ENCODE measurements around the gene ACSM5. TPM values are rescaled to one million over a fixed set of nuclear protein-coding genes. Genes with fewer than 3 reads are reported as not detected.
A peak's percentile ranks its signal among the peaks of the same experiment; 100 is the strongest.
"Not testable (repeated sequence)": the region's sequence is repeated elsewhere in the genome, so short reads cannot be mapped to it uniquely, and the experiment has no call there.

The ACSM5 gene
- total RNA-seq, 1 donor from 2014 or later: 0.12 TPM

GRCh38 chr16:20441191-20441590 is 31.9 kb downstream of the ACSM5 start:
- TF ChIP-seq, protein P1, sequence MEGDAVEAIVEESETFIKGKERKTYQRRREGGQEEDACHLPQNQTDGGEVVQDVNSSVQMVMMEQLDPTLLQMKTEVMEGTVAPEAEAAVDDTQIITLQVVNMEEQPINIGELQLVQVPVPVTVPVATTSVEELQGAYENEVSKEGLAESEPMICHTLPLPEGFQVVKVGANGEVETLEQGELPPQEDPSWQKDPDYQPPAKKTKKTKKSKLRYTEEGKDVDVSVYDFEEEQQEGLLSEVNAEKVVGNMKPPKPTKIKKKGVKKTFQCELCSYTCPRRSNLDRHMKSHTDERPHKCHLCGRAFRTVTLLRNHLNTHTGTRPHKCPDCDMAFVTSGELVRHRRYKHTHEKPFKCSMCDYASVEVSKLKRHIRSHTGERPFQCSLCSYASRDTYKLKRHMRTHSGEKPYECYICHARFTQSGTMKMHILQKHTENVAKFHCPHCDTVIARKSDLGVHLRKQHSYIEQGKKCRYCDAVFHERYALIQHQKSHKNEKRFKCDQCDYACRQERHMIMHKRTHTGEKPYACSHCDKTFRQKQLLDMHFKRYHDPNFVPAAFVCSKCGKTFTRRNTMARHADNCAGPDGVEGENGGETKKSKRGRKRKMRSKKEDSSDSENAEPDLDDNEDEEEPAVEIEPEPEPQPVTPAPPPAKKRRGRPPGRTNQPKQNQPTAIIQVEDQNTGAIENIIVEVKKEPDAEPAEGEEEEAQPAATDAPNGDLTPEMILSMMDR (conservative IDR thresholded peaks at IDR 0.05; ENCODE audit: low read depth, low read length): no peak
- DNase-seq (ENCODE audit: low read depth): no peak
- no peak overlapping the region for H3K4me3 ChIP-seq (ENCODE audit: low read depth, low read length)

DNA sequence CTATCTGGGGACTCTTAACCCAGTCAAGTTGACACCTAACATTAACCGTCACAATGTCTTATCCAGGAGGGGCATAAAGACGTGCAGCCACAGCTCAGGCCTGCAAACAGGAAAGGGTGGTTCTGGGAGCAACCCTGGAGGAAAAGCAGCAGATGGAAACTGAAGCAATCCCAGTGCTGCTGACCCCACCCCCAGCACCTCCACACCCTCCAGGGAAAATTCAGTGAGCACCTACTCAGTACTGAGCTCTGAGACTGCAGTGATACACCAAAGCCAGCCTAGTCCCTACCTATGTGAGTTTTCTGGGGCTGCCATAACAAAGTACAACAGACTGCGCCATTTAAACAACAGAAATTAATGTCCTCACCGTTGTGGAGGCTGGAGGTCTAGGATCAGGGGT is 32.5 kb downstream of the ACSM5 start:
- not testable (repeated sequence) for DNase-seq (ENCODE audit: low read depth); H3K4me3 ChIP-seq (ENCODE audit: low read depth, low read length)

DNA sequence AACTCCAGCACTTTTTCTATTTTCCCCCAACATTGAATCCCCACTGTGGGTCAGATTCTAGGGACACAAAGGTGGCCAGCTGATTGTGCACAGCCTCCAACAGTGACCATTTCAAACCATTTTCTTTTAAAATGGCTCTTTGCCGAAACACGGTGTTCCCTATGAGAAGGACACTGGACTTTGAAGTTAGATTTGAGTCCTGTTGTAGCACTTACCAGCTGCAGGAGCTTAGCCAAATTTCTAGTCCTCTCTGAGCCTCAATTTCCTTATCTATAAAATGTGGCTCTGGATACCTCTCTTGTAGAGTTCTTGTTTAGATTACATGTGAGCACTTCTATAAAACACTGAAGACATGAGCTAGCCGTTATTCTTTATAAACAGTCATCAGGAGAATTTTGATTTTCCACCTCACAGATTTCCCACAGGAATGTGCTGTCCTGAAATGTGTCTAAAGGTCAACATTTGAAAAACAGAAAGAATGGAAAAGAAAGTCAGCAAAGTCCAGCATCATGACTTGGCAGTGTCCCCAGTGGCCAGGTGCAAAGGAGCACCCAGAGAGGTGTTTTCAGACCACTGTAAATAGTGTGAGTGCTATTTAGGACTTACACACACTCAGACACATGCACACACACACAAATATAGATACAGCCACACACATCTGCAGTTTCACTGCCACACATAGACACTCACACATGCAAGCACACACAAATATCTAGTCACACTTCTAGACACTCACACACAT is 37.5 kb downstream of the ACSM5 start:
- not testable (repeated sequence) for DNase-seq (ENCODE audit: low read depth); H3K4me3 ChIP-seq (ENCODE audit: low read depth, low read length)

DNA sequence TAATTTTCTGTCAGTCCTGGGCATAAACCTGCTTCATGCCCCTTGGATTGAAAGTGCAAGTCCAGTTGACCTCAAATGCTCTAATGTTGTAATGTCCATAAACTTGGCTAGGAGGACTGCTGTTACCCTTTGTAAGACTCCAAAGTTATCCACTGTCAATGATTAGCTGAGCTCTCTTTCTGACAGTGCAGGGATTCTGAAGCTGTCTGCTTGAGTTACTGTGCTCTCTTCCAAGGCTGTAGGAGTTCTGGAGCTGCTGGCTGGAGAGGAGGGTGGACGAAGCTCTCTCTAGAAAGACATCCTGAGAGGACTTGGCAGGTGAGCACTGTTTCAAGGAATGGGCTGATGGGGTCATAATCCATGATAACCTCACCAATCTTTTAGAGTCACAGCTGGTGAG is 42.0 kb downstream of the ACSM5 start, which contains the start of gene ACSM2A:
ACSM2A (plus strand) TSS at position 158 of the 400 bp plus-strand sequence. CDS start 8,594 bp downstream, outside the sequence.
- DNase-seq (ENCODE audit: low read depth): not testable (repeated sequence)
- peak within 1 kb of the TSS; percentile 33 for H3K4me3 ChIP-seq (ENCODE audit: low read depth, low read length)

- not testable (repeated sequence) for H3K4me3 ChIP-seq (ENCODE audit: low read depth, low read length); DNase-seq (ENCODE audit: low read depth)
These were observed 44.3 kb downstream of the ACSM5 start for GRCh38 chr16:20453633-20454032.

DNA sequence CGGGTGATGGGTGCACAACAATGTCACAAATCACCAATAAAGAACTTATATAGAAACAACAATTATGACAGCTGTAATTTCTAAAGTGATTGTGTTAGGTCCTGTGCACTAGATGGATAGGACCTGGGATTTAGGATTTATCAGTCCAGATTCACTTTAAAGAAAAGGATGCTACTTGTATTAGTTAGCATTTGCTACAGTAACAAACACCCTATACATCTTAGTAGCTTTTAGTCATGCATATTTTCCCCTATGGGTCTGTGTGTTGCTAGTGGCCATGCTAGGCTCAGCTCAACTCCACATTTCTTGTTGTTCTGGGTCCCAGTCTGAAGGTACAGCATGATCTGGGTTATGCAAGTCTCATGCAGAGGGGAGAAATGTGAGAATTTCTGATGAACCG is 49.9 kb downstream of the ACSM5 start:
- H3K4me3 ChIP-seq (ENCODE audit: low read depth, low read length); DNase-seq (ENCODE audit: low read depth): not testable (repeated sequence)

GRCh38 chr16:20460313-20460712 is 51.0 kb downstream of the ACSM5 start:
- DNase-seq (ENCODE audit: low read depth); H3K4me3 ChIP-seq (ENCODE audit: low read depth, low read length): not testable (repeated sequence)

GRCh38 chr16:20468954-20469353 is 59.6 kb downstream of the ACSM5 start:
- not testable (repeated sequence) for H3K4me3 ChIP-seq (ENCODE audit: low read depth, low read length); DNase-seq (ENCODE audit: low read depth)

DNA sequence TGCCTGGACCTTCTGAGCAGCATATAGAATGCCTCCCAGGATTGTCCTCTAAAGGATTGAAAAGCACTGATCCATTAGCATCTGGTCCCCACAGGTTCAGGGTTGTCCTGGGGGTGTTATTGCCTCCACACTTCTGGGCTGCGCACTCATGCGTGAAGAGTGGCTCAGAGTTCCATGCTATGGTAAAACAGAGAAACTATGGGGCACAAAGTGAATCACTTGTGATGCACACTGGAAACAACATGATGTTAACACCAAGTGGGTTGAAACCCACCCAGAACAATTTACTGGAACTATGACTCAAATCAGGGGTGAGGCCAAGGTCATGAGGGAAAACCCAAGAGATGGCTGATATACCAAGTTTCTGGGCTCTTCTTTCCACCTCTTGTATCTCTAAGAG is 60.6 kb downstream of the ACSM5 start:
- not testable (repeated sequence) for DNase-seq (ENCODE audit: low read depth); H3K4me3 ChIP-seq (ENCODE audit: low read depth, low read length)

- not testable (repeated sequence) for H3K4me3 ChIP-seq (ENCODE audit: low read depth, low read length); DNase-seq (ENCODE audit: low read depth)
These were observed 61.4 kb downstream of the ACSM5 start for GRCh38 chr16:20470732-20471131.

DNA sequence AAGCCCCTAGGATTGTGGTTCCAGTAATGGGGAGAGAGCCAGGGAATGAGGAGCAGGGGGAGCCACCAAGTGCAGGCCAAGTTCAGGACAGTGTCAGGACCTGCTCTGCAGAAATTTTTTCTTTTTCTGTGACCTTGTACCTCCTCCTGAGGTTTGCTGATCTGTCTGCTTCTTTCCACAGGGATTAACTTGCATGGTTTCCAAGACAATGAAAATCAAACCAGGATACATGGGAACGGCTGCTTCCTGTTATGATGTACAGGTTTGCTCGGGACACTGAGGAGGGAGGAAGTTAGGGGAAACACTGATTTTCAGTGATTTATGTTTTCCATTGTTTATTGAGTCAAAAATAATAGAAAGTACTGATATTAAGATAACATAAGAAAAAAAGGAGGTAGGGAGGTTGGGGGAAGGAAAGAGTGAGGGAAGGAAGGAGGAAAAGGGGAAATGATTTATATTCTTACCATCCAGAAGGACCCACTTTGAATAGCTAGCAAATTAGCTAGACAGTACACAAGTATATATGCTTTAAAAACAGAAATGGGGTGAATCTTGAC is 67.9 kb downstream of the ACSM5 start:
- not testable (repeated sequence) for H3K4me3 ChIP-seq (ENCODE audit: low read depth, low read length); DNase-seq (ENCODE audit: low read depth)

- DNase-seq (ENCODE audit: low read depth); H3K4me3 ChIP-seq (ENCODE audit: low read depth, low read length): not testable (repeated sequence)
These were observed 74.7 kb downstream of the ACSM5 start for GRCh38 chr16:20483989-20484388.

DNA sequence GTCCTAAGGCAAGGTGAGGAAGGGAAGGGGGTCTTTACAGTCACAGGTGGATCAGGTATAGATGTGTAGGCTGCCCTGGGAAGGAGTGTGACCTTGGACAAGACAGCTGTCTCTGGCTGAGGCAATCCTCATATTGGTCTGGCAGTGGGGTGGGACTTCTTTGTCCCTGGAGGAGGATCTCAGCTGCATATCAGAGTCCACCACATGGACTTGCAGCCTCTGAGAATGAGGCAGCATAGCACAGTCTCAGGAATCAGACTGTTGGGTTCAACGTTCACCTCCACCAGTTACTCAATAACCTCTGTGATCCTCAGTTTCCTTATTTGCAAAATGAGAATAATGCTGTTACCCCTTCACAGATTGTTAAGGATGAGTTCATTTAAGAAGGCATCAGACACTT is 75.4 kb downstream of the ACSM5 start:
- TF ChIP-seq, protein P1 (conservative IDR thresholded peaks at IDR 0.05; ENCODE audit: low read depth, low read length): no peak

More for the DNA sequence above, 75.4 kb downstream of the ACSM5 start:
- no peak overlapping the region for H3K4me3 ChIP-seq (ENCODE audit: low read depth, low read length)
- DNase-seq (ENCODE audit: low read depth): no peak

Data from epithelial cell of proximal tubule (primary cell).